ENCODE results near the gene GRHL3. TPM values are rescaled to one million over a fixed set of nuclear protein-coding genes. Genes with fewer than 3 reads are reported as not detected.

The GRHL3 gene
- total and polyA plus RNA-seq, 10 of the 15 experiments (the other 5 are each of a cell fraction or from before 2014, with no cell fraction given) = 0.07 to 0.87 (median 0.34) TPM

DNA sequence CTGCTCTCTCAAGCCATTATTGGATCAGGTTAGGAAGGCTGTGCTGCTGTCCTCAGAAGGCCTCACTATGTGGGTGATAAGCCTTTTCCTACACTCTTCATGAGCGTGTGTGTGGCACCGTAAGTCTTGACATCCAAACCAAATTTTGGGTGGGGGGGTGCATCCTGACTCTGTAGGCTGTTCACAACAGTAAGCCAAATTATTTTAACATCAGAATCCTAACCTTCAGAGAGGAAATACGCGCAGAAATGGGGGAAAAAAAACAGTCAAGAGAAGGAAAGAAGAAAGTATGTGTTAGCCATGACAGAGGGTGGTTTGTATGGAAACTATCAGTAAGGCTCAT, 73.4 kb downstream of the GRHL3 start:
- ATAC-seq (peak; percentile 3; the same call in 2 of the 3 replicates), FAIRE-seq (no peak), DNase-seq (ENCODE audit: low read depth, low spot score) (no peak)
- no peaks in the 10 kb centered on the region; the same call in 1 of the 2 replicates for H3K79me2 ChIP-seq (ENCODE audit: control insufficient read depth, insufficient read depth, low read length)
- no peaks in the 10 kb centered on the region for H4K20me1 ChIP-seq (ENCODE audit: control insufficient read depth, insufficient read depth)
- no TSS peak for BruUV-seq (replicated peaks)
- SMC1A ChIA-PET (ENCODE audit: uncharacterized antibody, unreplicated experiment) = interaction anchor here (1.1 to 5.6 kb wide), 18 partner anchors 11 to 736 kb away, joined by 3 to 297 read pairs (median 9); partner anchors contain the start of genes NIPAL3 and STPG1
- H3K9ac ChIP-seq (ENCODE audit: control insufficient read depth, insufficient read depth, low read length) = peak overlapping the region; percentile 0; the same call in 1 of the 2 replicates
- in situ Hi-C loops (cut with MboI) (loop anchor here (5.0 kb wide), 1 partner anchor 190 kb away; no protein-coding TSS in a partner anchor), intact Hi-C loops (cut with micrococcal nuclease; ENCODE audit: unreplicated experiment) (loop anchor here (1.0 to 5.0 kb wide), 5 partner anchors 195 to 430 kb away; no protein-coding TSS in a partner anchor)
- 13% methylated on average over 4 of the region's 4 CpGs for WGBS (ENCODE audit: insufficient coverage, insufficient replicate concordance, low lambda C conversion rate, missing lambda C conversion rate)
- CTCF ChIA-PET = interaction anchor here (0.6 to 6.0 kb wide), 35 partner anchors 8 to 1448 kb away, joined by 3 to 451 read pairs (median 6); partner anchors contain the start of genes NIPAL3 and STPG1
- TF ChIP-seq SIN3A (IDR thresholded peaks at IDR 0.05; ENCODE audit: low read depth, low read length) (0 out of 2 replicates have a peak, but pooled peaks have one; percentile 9), CBX3 (IDR thresholded peaks at IDR 0.05; ENCODE audit: borderline replicate concordance, low read depth) (no peak)
- peak overlapping the region; percentile 36 for H2AFZ ChIP-seq (ENCODE audit: control insufficient read depth, low read depth, low read length)
- H3K27ac ChIP-seq (ENCODE audit: control insufficient read depth, insufficient read depth) = peak overlapping the region; percentile 85
- no peaks in the 10 kb centered on the region for H3K9me3 ChIP-seq (replicated peaks; ENCODE audit: control insufficient read depth, insufficient read depth, low read length)
- no peaks in the 10 kb centered on the region for H3K36me3 ChIP-seq (ENCODE audit: control insufficient read depth in 2 of 2, insufficient read depth in 2 of 2, low read length in 1 of 2)
- H3K4me3 ChIP-seq = no peak overlapping the region
- RAD21 ChIA-PET (ENCODE audit: unreplicated experiment) = interaction anchor here (0.6 to 4.4 kb wide), 22 partner anchors 11 to 1077 kb away, joined by 3 to 225 read pairs (median 6); partner anchors contain the start of gene NIPAL3
- H3K27me3 ChIP-seq (replicated peaks in 1 of 2; ENCODE audit: control insufficient read depth in 2 of 2, insufficient read depth in 2 of 2, low read length in 1 of 2) = no peaks in the 10 kb centered on the region; a peak in 1 of 4 replicates
- POLR2A ChIA-PET = interaction anchor here (0.9 to 2.9 kb wide), 2 partner anchors 143 to 203 kb away, joined by 4 to 11 read pairs; no protein-coding TSS in a partner anchor
- peaks cover 18% of the 10 kb centered on the region for H3K4me1 ChIP-seq (ENCODE audit: control insufficient read depth, insufficient read depth, low read length)
- peak overlapping the region; percentile 79 for H3K4me2 ChIP-seq (ENCODE audit: control insufficient read depth, insufficient read depth)

DNA sequence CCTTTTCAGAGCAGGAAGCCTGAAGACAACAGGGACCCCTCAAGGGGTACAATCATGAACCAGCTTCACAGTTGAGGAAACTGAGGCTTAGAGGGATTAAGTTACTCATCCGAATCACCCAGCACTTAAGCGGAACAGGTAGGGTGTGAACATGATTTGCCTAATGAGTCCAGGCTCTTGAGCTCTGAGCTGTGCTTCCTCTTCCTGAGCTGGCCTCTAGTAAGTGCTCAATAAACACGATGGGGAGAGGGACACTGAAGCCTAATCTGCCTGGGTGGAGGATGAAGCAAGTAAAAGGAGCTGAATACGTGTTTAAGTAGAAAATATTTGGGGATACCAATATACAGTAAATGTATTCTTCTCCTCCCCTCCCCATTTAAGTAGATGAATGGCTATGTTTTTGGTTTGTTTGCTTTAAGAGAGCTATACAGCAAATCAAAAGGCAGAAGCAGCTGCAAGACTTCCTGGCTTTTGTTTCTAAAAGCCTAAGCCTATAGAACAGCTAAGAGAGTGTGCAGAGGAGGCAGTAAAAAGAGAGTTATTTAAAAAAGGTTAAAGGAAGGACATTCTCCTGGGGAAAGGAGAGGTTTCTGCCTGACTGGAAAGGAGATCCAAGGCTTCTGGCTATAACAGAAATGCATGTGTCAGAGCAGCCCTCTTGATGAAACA, 74.0 kb downstream of the GRHL3 start:
- Histone ChIP-seq H3K27ac (ENCODE audit: control insufficient read depth, insufficient read depth) (peak overlapping the region; percentile 85), H3K36me3 (ENCODE audit: control insufficient read depth in 2 of 2, insufficient read depth in 2 of 2, low read length in 1 of 2) (no peaks in the 10 kb centered on the region), H3K4me1 (ENCODE audit: control insufficient read depth, insufficient read depth, low read length) (peaks cover 18% of the 10 kb centered on the region), H3K9ac (ENCODE audit: control insufficient read depth, insufficient read depth, low read length) (no peak overlapping the region), H2AFZ (ENCODE audit: control insufficient read depth, low read depth, low read length) (peak overlapping the region; percentile 36), H4K20me1 (ENCODE audit: control insufficient read depth, insufficient read depth) (no peaks in the 10 kb centered on the region), H3K4me2 (ENCODE audit: control insufficient read depth, insufficient read depth) (peak overlapping the region; percentile 79), H3K9me3 (replicated peaks; ENCODE audit: control insufficient read depth, insufficient read depth, low read length) (no peaks in the 10 kb centered on the region), H3K4me3 (no peak overlapping the region), H3K27me3 (replicated peaks in 1 of 2; ENCODE audit: control insufficient read depth in 2 of 2, insufficient read depth in 2 of 2, low read length in 1 of 2) (no peaks in the 10 kb centered on the region; a peak in 1 of 4 replicates), H3K79me2 (ENCODE audit: control insufficient read depth, insufficient read depth, low read length) (no peaks in the 10 kb centered on the region; the same call in 1 of the 2 replicates)
- in situ Hi-C loops (cut with MboI) (loop anchor here (5.0 kb wide), 1 partner anchor 191 kb away; no protein-coding TSS in a partner anchor), intact Hi-C loops (cut with micrococcal nuclease; ENCODE audit: unreplicated experiment) (loop anchor here (1.0 to 5.0 kb wide), 5 partner anchors 194 to 431 kb away; no protein-coding TSS in a partner anchor)
- TF ChIP-seq POU2F2 (IDR thresholded peaks at IDR 0.05; ENCODE audit: borderline replicate concordance, low read depth, low read length) = 0 out of 3 replicates have a peak, but pooled peaks have one; percentile 31
- TF ChIP-seq LARP7 (IDR thresholded peaks at IDR 0.05) = no peak
- TF ChIP-seq ZSCAN29 (IDR thresholded peaks at IDR 0.05) = no peak
- peak; percentile 60; the same call in 1 of the 2 replicates for TF ChIP-seq SMARCA5 (IDR thresholded peaks at IDR 0.05)
- TF ChIP-seq TBL1XR1 (IDR thresholded peaks at IDR 0.05; ENCODE audit: low read depth, low read length) = 0 out of 2 replicates have a peak, but pooled peaks have one; percentile 26
- SMC1A ChIA-PET (ENCODE audit: uncharacterized antibody, unreplicated experiment) = interaction anchor here (0.6 to 5.6 kb wide), 19 partner anchors 8 to 621 kb away, joined by 3 to 297 read pairs (median 4); partner anchors contain the start of genes NIPAL3 and STPG1
- BruUV-seq (replicated peaks) = no TSS peak
- DNase-seq (ENCODE audit: low read depth, low spot score) (no peak), ATAC-seq (peak; percentile 45), FAIRE-seq (peak; percentile 31)
- POLR2A ChIA-PET = interaction anchor here (0.9 to 2.9 kb wide), 4 partner anchors 21 to 204 kb away, joined by 3 to 11 read pairs (median 6); no protein-coding TSS in a partner anchor
- 33% methylated on average over 4 of the region's 4 CpGs for WGBS (ENCODE audit: insufficient coverage, insufficient replicate concordance, low lambda C conversion rate, missing lambda C conversion rate)
- RAD21 ChIA-PET (ENCODE audit: unreplicated experiment) = interaction anchor here (0.7 to 4.4 kb wide), 20 partner anchors 11 to 442 kb away, joined by 3 to 225 read pairs (median 6); partner anchors contain the start of gene NIPAL3
- CTCF ChIA-PET = interaction anchor here (0.7 to 6.0 kb wide), 34 partner anchors 9 to 484 kb away, joined by 3 to 451 read pairs (median 6); partner anchors contain the start of genes NIPAL3 and STPG1
